Temporal lobe (tissue), 1 donor: ENCODE data around the gene PLEKHO1. TPM values are rescaled to one million over a fixed set of nuclear protein-coding genes. Genes with fewer than 3 reads are reported as not detected.

Experiments
- total RNA-seq: library from RNA; depleted of rRNA; stranded (reverse); fragments of >200 nt; gene quantifications from one replicate; pipeline ENCODE4 v1.2.3, GENCODE V29; 2014

PLEKHO1 gene
- total RNA-seq, 1 donor from 2014 or later = 45.2 TPM

Other genes with a start within 250 kb of the PLEKHO1 start
- gene SV2A, start 232.1 kb upstream of the PLEKHO1 start, total RNA-seq = 72.0 TPM
- 16.7 TPM for gene SF3B4, start 222.1 kb upstream of the PLEKHO1 start, total RNA-seq
- 1.2 TPM for gene MTMR11, start 213.0 kb upstream of the PLEKHO1 start, total RNA-seq
- 4.4 TPM for gene OTUD7B, start 139.2 kb upstream of the PLEKHO1 start, total RNA-seq
- 60.7 TPM for gene VPS45, start 82.1 kb upstream of the PLEKHO1 start, total RNA-seq
- gene ANP32E, start 86.2 kb downstream of the PLEKHO1 start, total RNA-seq = 17.0 TPM
- 1.7 TPM for gene CA14, start 107.9 kb downstream of the PLEKHO1 start, total RNA-seq
- 44.0 TPM for gene APH1A, start 119.1 kb downstream of the PLEKHO1 start, total RNA-seq
- 4.7 TPM for gene C1orf54, start 122.9 kb downstream of the PLEKHO1 start, total RNA-seq
- gene CIART, start 132.6 kb downstream of the PLEKHO1 start, total RNA-seq = 1.7 TPM
- gene MRPS21, start 143.9 kb downstream of the PLEKHO1 start, total RNA-seq = 44.7 TPM
- gene PRPF3, start 171.6 kb downstream of the PLEKHO1 start, total RNA-seq = 32.9 TPM
- 20.7 TPM for gene RPRD2, start 214.2 kb downstream of the PLEKHO1 start, total RNA-seq